Thoracic aorta (tissue), 2 donors: ENCODE measurements around the gene PPP6R2. TPM values are rescaled to one million over a fixed set of nuclear protein-coding genes. Genes with fewer than 3 reads are reported as not detected.

Experiments
- ATAC-seq: fragments of 150-250 bp; one replicate; pipeline ENCODE4 v1.8.0; 2017; ENCODE audit warnings: low read depth; ENCODE audit not compliant: insufficient number of reproducible peaks, low FRiP score
- DNase-seq: peaks from one replicate; pipeline ENCODE4 v3.0.0-alpha.2; 2020; ENCODE audit warnings: low spot score
- H3K27ac ChIP-seq, 2 donors: fragments of 200-600 bp; sonication (generic); 1 replicate in 1 of 2; 2 replicates in 1 of 2; pipeline ENCODE4 v1.5.1; 2016; ENCODE audit warnings: mild to moderate bottlenecking in 2 of 2, moderate library complexity in 2 of 2
- H3K27me3 ChIP-seq: fragments of 200-600 bp; sonication (generic); replicated peaks from 2 replicates; pipeline ENCODE4 v1.6.0; 2016; ENCODE audit warnings: mild to moderate bottlenecking; ENCODE audit not compliant: insufficient read depth
- H3K36me3 ChIP-seq: fragments of 200-600 bp; sonication (generic); one replicate; pipeline ENCODE4 v1.5.1; 2016
- H3K4me1 ChIP-seq, 2 donors: fragments of 200-600 bp; sonication (generic); 1 replicate in 1 of 2; 2 replicates in 1 of 2; pipeline versions ENCODE4 v1.5.1 to v1.6.0; 2016; ENCODE audit warnings: low read depth in 2 of 2, mild to moderate bottlenecking in 1 of 2; ENCODE audit not compliant: control insufficient read depth in 1 of 2
- H3K4me3 ChIP-seq: fragments of 200-600 bp; sonication (generic); 2 replicates; pipeline ENCODE4 v1.5.1; 2016; ENCODE audit warnings: mild to moderate bottlenecking
- H3K9me3 ChIP-seq: fragments of 200-600 bp; sonication (generic); 2 replicates; pipeline ENCODE4 v1.5.1; 2016
- CTCF ChIP-seq: fragments of 200-600 bp; sonication (generic); IDR thresholded peaks from one replicate; pipeline ENCODE4 v1.5.1; 2019; ENCODE audit warnings: antibody characterized with exemption
- total RNA-seq, 2 donors: library from RNA; depleted of rRNA; stranded (reverse); fragments of >200 nt; gene quantifications; one replicate each; pipeline versions ENCODE4 v1.1.0 to v1.2.3, GENCODE V29; 2016

Gene PPP6R2
- total RNA-seq, 2 donors from 2014 or later = 61.2 to 73.6 TPM

DNA sequence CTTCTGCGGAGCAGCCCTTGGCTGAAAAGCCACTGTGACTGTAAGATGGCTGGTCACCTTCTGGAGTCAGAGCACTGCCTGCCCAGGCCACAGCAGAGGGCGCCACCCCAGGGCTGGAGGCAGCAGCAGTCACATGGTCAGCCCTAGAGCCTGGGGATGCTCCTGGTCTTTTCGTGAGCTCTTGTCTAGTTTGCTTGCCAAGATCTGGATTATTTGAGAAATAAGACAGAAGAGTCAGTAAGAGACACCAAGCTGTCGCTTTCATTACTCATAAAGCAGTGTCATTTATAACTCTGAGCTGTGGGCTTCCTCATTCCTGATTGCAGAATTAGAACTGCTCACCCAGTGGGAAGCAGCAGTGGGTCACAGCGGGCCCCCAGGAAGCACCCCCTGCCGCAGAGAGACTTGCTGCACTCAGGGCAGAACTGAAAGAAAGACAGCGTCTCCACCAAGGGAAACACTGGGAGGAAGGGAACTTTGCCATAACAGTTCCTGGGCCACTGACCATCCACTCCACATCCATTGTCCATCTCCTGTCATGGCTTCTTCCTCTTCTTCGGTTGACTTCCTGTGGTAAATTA lies 56.7 kb downstream of the PPP6R2 start:
- Histone ChIP-seq H3K27me3 (no peaks in the 10 kb centered on the region), H3K36me3 (peaks cover 2% of the 10 kb centered on the region), H3K4me3 (no peak overlapping the region), H3K4me1 (peaks cover 0 to 4% of the 10 kb centered on the region in 2 donors), H3K9me3 (no peaks in the 10 kb centered on the region), H3K27ac (peak overlapping the region in 1 of 2 donors; percentile 25)
- ATAC-seq = no peak
- DNase-seq = no peak
- TF ChIP-seq CTCF = no peak

DNA sequence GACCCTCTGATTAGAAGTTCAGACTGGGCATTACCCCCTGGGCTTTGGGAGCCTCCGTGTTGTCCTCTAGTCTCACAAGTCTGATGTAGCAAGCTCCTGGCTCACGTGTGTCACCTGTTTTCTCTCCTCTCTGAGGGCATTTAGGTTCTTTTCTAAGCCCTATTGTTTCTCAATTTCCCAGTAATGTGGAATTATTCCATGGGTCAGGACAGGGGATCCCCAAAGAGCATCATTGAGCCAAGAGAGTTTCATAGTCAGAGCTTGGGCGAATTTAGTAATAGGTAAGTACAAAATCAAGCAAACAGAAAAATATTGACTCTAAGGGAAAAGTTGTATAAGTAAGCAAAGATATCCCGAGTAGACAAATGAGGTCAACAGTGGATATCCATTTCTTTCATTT lies 57.3 kb downstream of the PPP6R2 start:
- ATAC-seq (no peak), DNase-seq (no peak)
- no peaks in the 10 kb centered on the region for H3K9me3 ChIP-seq
- no peaks in the 10 kb centered on the region for H3K27me3 ChIP-seq
- H3K27ac ChIP-seq = peak overlapping the region in 1 of 2 donors; percentile 25
- H3K36me3 ChIP-seq = peaks cover 2% of the 10 kb centered on the region
- no peak for TF ChIP-seq CTCF
- H3K4me3 ChIP-seq = no peak overlapping the region
- H3K4me1 ChIP-seq = peaks cover 0 to 4% of the 10 kb centered on the region in 2 donors

- DNase-seq = no peak
- no peaks in the 10 kb centered on the region for H3K27me3 ChIP-seq
- no peak overlapping the region for H3K4me3 ChIP-seq
- no peaks in the 10 kb centered on the region for H3K9me3 ChIP-seq
- ATAC-seq = no peak
- H3K4me1 ChIP-seq = peaks cover 0 to 4% of the 10 kb centered on the region in 2 donors
- peaks cover 2% of the 10 kb centered on the region for H3K36me3 ChIP-seq
- TF ChIP-seq CTCF = no peak
- no peak overlapping the region for H3K27ac ChIP-seq
These were observed 57.8 kb downstream of the PPP6R2 start for GRCh38 chr22:50400931-50401330.

DNA sequence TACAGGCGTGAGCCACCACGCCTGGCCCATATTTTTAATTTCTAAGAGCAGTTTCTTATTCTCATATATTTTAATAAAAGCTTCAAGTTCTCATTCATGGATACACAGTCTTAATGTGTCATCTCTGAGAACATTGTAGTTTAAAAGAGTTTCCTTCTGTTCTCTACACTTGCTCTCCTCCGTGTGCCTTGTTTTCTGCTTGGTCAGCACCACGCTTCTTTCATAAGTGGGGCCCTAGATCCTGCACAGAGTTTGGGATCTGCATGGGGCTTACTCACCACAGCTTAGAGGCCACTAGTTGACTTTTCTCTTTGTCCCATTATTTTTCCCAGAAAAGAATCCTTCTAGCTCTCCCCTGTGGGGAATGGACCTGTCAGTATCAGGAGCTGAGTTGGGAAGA lies 58.8 kb downstream of the PPP6R2 start:
- Histone ChIP-seq H3K4me1 (peaks cover 0 to 4% of the 10 kb centered on the region in 2 donors), H3K9me3 (no peaks in the 10 kb centered on the region), H3K27ac (no peak overlapping the region), H3K36me3 (peaks cover 7% of the 10 kb centered on the region), H3K4me3 (no peak overlapping the region), H3K27me3 (no peaks in the 10 kb centered on the region)
- no peak for DNase-seq
- ATAC-seq = no peak
- no peak for TF ChIP-seq CTCF

GRCh38 chr22:50403701-50404101 lies 60.6 kb downstream of the PPP6R2 start:
- no peak for ATAC-seq
- Histone ChIP-seq H3K9me3 (no peaks in the 10 kb centered on the region), H3K36me3 (peaks cover 11% of the 10 kb centered on the region), H3K27me3 (no peaks in the 10 kb centered on the region), H3K4me1 (peaks cover 0 to 4% of the 10 kb centered on the region in 2 donors), H3K27ac (no peak overlapping the region), H3K4me3 (no peak overlapping the region)
- DNase-seq = no peak
- no peak for TF ChIP-seq CTCF
